ENCODE results near the gene OTUB2. TPM values are rescaled to one million over a fixed set of nuclear protein-coding genes. Genes with fewer than 3 reads are reported as not detected.

OTUB2 gene
- total RNA-seq, 1 donor from 2014 or later, result 8.3 TPM

GRCh38 chr14:93980456-93981201 is 45.5 kb upstream of the OTUB2 start:
- no peak overlapping the region for H3K4me3 ChIP-seq (ENCODE audit: low read depth, low read length)
- peaks cover 6% of the 10 kb centered on the region for H3K27me3 ChIP-seq (ENCODE audit: control insufficient read depth, insufficient read depth, low read length)
- no peaks in the 10 kb centered on the region for H3K36me3 ChIP-seq (ENCODE audit: control insufficient read depth, insufficient read depth, low read length)
- TF ChIP-seq CTCF (IDR thresholded peaks at IDR 0.05; ENCODE audit: insufficient read depth, low read length, poor library complexity, severe bottlenecking), result no peak
- DNase-seq (ENCODE audit: low read depth), result no peak

- no peak for TF ChIP-seq CTCF (IDR thresholded peaks at IDR 0.05; ENCODE audit: insufficient read depth, low read length, poor library complexity, severe bottlenecking)
- Histone ChIP-seq H3K27me3 (ENCODE audit: control insufficient read depth, insufficient read depth, low read length) (peaks cover 6% of the 10 kb centered on the region), H3K4me3 (ENCODE audit: low read depth, low read length) (no peak overlapping the region), H3K36me3 (ENCODE audit: control insufficient read depth, insufficient read depth, low read length) (no peaks in the 10 kb centered on the region)
- DNase-seq (ENCODE audit: low read depth), result no peak
Measured at GRCh38 chr14:93981316-93982229, 44.6 kb upstream of the OTUB2 start.

DNA sequence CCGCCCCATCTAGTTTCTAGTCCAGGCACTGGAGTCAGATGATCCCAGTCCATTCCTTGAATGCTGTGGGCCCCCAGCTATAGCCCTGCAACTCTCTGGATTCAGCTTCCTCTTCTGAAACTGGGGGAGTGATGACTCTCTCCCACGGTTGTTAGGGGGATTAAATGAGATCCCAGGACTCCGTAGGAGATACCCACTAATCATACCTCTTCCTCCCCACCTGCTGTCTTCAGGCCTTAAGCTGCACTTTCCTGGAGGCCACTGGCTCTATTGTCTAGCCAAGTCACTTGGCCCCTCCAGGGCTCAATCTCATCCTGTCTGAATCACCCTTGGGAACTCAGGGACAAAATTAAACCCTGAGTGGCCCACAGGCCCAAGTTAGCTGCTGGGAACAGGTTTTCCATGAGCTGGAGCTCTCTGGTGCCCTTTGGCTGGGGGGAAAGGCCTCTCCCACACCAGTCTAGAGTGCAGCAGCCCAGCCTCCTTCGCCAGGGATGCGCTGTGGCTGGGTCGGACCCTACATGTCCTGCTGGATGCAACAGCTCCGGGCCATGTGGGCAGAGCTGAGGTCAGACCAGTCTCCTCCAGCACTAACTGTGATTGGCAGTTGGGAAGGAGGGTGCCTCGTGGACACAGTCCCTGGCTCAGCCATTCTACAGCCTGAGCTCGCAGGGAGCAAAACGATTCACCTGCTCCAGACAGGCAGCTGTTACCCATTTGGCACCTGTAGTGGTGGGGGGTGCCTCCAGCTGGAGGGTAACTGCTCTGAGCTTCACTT is 43.7 kb upstream of the OTUB2 start:
- Histone ChIP-seq H3K4me3 (ENCODE audit: low read depth, low read length) (no peak overlapping the region), H3K36me3 (ENCODE audit: control insufficient read depth, insufficient read depth, low read length) (no peaks in the 10 kb centered on the region), H3K27me3 (ENCODE audit: control insufficient read depth, insufficient read depth, low read length) (peaks cover 2% of the 10 kb centered on the region)
- no peak for TF ChIP-seq CTCF (IDR thresholded peaks at IDR 0.05; ENCODE audit: insufficient read depth, low read length, poor library complexity, severe bottlenecking)
- no peak for DNase-seq (ENCODE audit: low read depth)

DNA sequence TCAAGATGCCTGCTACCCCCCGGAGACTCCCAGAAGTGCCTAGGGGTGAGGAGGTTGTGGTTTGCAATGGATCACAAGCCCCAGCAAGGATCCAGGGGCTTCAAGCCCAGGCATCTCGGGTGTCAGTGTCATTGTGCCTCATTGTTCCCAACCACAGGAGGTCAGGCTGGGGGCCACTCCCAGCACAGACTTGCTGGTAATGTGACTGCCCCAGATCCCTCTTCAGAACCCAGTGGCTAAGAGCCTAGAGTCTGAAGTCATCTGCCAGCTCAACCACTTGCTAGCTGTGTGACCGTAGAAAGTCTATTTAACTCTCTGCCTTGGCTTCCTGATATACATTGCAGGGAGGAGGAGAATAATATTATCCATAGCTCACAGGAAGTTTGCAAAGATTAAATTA is 42.1 kb upstream of the OTUB2 start:
- H3K27me3 ChIP-seq (ENCODE audit: control insufficient read depth, insufficient read depth, low read length), result peaks cover 2% of the 10 kb centered on the region
- H3K4me3 ChIP-seq (ENCODE audit: low read depth, low read length), result no peak overlapping the region
- TF ChIP-seq CTCF (IDR thresholded peaks at IDR 0.05; ENCODE audit: insufficient read depth, low read length, poor library complexity, severe bottlenecking), result no peak
- H3K36me3 ChIP-seq (ENCODE audit: control insufficient read depth, insufficient read depth, low read length), result no peaks in the 10 kb centered on the region
- DNase-seq (ENCODE audit: low read depth), result no peak

- H3K27me3 ChIP-seq (ENCODE audit: control insufficient read depth, insufficient read depth, low read length), result peaks cover 4% of the 10 kb centered on the region
- H3K4me3 ChIP-seq (ENCODE audit: low read depth, low read length), result no peak overlapping the region
- H3K36me3 ChIP-seq (ENCODE audit: control insufficient read depth, insufficient read depth, low read length), result no peaks in the 10 kb centered on the region
- peak; percentile 38 for TF ChIP-seq CTCF (IDR thresholded peaks at IDR 0.05; ENCODE audit: insufficient read depth, low read length, poor library complexity, severe bottlenecking)
- peak; percentile 67 for DNase-seq (ENCODE audit: low read depth)
Measured at GRCh38 chr14:93984987-93985410, 41.1 kb upstream of the OTUB2 start.
